GM08714 (cell line): ENCODE results near the gene UROS.

ENCODE experiments used
- H3K4me3 ChIP-seq: fragments of 200-500 bp; sonication (Bioruptor generic); 2 replicates; pipeline ENCODE4 v1.5.1; 2014; ENCODE audit warnings: mild to moderate bottlenecking, low read length, inconsistent platforms
- ZNF274 ChIP-seq: IDR thresholded peaks from 2 replicates; pipeline ENCODE4 v1.6.1; 2012; ENCODE audit warnings: mild to moderate bottlenecking, low read depth, low read length

Gene UROS

GRCh38 chr10:125770844-125771243 is 52.2 kb downstream of the UROS start:
- no peak overlapping the region for H3K4me3 ChIP-seq
- no peak for TF ChIP-seq ZNF274

GRCh38 chr10:125769175-125769574 is 53.9 kb downstream of the UROS start:
- no peak for TF ChIP-seq ZNF274
- H3K4me3 ChIP-seq = no peak overlapping the region

GRCh38 chr10:125768219-125768855 is 54.7 kb downstream of the UROS start:
- H3K4me3 ChIP-seq = no peak overlapping the region
- no peak for TF ChIP-seq ZNF274

- no peak for TF ChIP-seq ZNF274
- no peak overlapping the region for H3K4me3 ChIP-seq
Observed at GRCh38 chr10:125766511-125766910, 56.5 kb downstream of the UROS start.

- H3K4me3 ChIP-seq = no peak overlapping the region
- TF ChIP-seq ZNF274 = no peak
Observed at GRCh38 chr10:125765835-125766234, 57.2 kb downstream of the UROS start.

GRCh38 chr10:125762692-125763648 is 60.1 kb downstream of the UROS start:
- no peak overlapping the region for H3K4me3 ChIP-seq
- TF ChIP-seq ZNF274 = no peak

- no peak for TF ChIP-seq ZNF274
- no peak overlapping the region for H3K4me3 ChIP-seq
Observed at GRCh38 chr10:125761961-125762360, 61.1 kb downstream of the UROS start.

- TF ChIP-seq ZNF274 = no peak
- H3K4me3 ChIP-seq = no peak overlapping the region
Observed at GRCh38 chr10:125757742-125758141, 65.3 kb downstream of the UROS start.

GRCh38 chr10:125756853-125757487 is 66.1 kb downstream of the UROS start:
- H3K4me3 ChIP-seq = no peak overlapping the region
- TF ChIP-seq ZNF274 = no peak

- no peak for TF ChIP-seq ZNF274
- H3K4me3 ChIP-seq = no peak overlapping the region
Observed at GRCh38 chr10:125756196-125756595, 66.9 kb downstream of the UROS start.

- H3K4me3 ChIP-seq = no peak overlapping the region
- no peak for TF ChIP-seq ZNF274
Observed at GRCh38 chr10:125747417-125747816, 75.6 kb downstream of the UROS start.

- no peak overlapping the region for H3K4me3 ChIP-seq
- no peak for TF ChIP-seq ZNF274
Observed at GRCh38 chr10:125744909-125745308, 78.1 kb downstream of the UROS start.

GRCh38 chr10:125742465-125742864 is 80.6 kb downstream of the UROS start:
- TF ChIP-seq ZNF274 = no peak

GRCh38 chr10:125739994-125740679 is 82.9 kb downstream of the UROS start:
- no peak overlapping the region for H3K4me3 ChIP-seq
- no peak for TF ChIP-seq ZNF274

More at GRCh38 chr10:125742465-125742864, 80.6 kb downstream of the UROS start:
- H3K4me3 ChIP-seq = no peak overlapping the region
